Inflammatory macrophage (primary cell): Measurements from ENCODE around the gene PPM1B.
"Not testable (repeated sequence)": the region's sequence is repeated elsewhere in the genome, so short reads cannot be mapped to it uniquely, and the experiment has no call there.

ENCODE experiments used
- DNase-seq, 2 donors: peaks; one replicate each; pipeline ENCODE4 v3.0.0-alpha.2; 2020 to 2022

The PPM1B gene

DNA sequence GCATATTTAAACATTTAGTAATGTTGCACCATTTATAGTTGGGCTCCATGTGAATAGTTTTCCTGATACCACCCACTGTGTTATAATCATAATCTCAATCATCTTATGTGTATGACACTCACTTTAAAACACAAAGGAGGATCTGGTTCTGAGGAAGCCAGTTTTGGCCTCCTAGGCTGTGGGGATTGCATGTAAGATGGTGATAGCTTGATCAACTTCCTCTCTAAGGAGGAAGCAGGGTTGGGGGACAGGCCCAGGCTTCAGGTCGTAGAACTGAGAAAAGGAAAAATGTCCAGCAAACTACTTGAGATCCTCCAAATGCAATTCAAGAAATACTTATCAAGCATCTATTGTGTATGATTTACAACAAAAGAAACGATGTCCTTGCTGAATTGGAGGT is 4.9 kb upstream of the PPM1B start:
- peak; percentile 53 to 64 for DNase-seq

DNA sequence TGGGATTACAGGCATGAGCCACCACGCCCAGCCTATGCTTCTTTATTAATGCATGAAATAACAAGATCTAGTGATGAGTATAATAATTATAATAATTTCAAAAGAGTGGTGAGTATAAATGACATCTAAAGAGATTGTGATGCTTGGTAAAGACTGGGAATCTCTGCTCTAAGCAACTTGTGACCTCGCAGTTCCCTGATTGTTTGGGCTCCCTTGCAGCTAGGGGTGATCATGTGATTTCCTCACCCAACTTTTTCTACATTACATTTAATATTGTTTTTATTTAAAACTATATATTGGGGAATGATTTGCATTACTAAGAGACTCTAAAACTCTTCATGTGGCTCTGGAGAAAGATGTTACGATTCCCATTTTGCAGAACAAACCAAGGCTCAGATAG is 4.1 kb upstream of the PPM1B start:
- DNase-seq = no peak

DNA sequence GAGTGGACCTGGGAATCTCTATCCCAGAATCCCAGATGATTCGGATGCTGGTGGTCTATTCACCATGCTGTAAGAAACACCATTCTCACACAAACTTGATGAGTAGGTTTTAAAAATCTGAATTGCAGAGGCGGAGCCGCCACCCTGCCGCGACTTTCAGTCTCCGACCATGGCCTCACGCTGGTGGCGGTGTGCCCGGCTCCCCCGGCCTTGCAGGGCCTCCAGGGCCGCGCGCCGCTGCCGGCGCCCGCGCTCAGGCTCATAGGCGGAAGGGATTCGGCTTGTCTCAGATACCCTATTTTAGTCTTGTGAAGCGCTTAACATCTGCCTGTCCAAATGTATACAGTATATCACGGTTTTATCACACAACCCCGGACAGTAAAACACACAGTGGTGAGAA is 2.6 kb upstream of the PPM1B start:
- no peak for DNase-seq

DNA sequence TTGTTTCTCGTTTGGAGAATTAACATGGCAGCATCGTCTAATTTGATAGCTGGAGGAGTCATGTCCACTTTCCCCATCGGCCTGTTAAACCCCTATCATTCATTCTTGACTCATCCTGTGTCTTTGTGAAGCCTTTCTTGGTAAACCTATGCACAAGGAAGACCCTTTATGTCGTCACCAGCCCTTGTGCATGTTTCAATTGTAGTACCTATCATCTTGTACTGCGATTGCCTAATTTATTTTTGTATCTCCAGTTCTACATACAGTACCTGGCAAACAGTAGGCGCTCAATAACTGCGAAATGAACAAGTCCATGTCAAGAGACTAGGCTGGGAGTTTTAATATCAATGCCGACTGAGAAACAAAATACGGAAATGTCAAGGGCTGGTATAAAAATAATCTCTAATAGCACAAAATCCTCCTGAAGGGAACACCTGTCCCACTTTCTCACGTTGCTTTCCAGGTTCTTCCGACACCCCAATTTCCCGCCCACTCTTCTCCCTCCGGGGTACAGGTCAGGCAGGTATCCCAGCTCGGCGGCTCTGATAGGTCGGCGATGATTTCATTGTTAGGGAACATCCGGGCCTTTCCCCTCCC is 1.3 kb upstream of the PPM1B start:
- no peak for DNase-seq

DNA sequence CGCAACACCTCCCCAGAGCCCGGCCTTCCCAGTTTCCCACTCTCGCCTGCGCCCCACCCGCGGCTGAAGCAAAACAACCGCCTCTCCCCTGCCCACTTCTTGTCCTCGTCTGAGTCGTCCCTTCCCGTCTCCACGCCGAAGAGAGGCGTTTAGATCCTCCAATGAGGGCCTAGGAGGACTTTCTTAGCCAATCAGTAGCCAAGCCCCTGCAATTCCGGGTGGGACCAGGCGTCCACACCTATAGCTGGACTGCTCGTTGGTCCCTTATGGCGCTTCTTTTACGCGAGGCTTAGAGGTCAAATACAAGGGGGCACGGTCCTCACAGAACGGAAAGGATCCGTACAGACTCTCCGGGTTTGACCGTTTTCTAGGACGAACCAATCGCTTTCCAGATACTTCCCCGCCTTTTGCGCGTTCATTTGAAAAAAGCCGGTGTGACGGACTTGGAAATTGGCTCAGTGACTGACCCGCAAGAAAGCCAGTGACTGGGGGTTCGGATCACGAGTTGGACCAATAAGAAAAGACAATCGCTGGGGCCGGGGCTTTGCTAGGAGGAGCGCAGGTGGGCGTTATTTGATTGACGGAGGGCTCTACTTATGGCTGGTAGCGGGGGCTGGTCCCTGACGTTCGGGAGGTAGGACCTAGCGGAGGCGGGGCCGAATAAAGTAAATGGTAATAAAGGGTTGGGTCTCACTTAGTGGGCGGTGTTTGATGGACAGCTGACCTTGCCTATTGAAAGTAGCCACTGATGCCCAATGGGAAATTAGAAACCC is 581 bp upstream of the PPM1B start:
- DNase-seq = peak; percentile 100

DNA sequence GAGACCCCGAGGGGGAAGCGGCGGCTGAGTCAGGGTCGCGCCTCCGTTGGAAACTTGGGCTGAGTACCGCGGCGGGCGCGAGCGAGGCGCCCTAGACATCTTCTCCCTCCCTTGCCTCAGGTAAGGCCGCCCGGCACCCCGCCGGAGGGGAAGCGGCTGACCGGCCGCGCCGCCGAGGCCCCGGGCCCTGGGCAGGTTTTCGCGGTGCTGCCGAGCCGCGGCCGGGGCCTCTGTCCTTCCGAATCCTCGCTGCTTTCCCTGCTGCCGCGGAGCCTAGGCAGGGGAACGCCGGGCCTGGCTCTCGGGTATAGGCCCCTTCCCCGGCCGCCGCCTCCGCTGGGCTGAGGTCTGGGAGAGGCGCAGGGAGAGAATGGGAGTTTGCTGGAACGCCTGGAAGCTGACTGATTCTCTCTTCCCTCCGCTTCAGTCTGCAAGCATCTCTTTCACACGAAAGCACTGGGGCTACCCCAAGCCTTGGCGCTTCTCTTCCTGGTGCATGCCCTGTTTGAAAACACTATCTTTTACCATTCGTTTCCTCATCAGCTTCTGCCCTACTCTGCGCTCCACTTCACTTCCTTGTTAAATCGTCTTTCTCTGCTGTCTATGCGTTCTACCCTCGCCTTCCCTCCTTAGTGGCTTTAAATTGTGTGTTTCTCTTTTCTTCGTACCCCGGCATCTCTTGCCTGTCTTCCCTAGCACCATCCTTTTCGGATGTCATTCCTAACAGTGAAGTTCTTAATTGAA is 652 bp downstream of the PPM1B start:
- peak; percentile 65 to 69 for DNase-seq

DNA sequence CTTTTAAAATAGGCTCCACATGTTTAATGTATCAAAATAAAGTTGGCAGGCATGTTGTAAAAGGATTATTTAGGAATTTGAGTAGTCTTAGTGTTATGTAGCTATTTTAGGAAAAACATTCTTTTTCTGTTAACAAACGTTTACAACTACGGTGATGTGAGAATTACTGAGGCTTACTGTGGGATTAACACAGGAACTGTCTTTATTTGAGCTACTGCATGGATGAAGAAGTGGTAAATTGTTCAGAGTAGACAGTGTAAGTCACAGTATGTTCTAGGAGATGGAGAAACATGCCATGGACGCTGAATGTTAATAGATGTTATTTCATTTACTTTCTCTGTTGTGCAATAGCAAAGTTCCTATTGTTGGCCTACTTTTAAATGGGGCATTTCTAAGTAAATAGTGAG is 1.6 kb downstream of the PPM1B start:
- peak; percentile 20 to 63 for DNase-seq

DNA sequence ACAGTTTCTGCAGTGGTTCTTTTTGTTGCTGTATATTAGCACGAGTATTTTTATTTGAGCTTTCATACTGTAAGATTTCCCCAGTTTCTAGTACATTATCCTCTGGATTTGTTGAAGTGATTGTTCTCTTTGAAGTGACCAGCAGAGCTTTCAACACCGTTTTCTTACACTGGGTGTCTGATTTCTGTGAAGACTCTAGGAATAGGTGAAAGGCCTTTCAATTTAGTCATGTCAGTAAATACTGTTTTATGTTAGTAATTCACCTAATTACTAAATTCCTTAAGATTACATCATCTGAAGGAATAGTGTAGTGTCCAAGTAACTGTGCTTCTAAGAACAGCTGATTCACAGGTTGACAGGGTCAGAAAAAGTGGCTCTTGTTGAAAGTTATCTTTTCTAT is 2.3 kb downstream of the PPM1B start:
- no peak for DNase-seq

DNA sequence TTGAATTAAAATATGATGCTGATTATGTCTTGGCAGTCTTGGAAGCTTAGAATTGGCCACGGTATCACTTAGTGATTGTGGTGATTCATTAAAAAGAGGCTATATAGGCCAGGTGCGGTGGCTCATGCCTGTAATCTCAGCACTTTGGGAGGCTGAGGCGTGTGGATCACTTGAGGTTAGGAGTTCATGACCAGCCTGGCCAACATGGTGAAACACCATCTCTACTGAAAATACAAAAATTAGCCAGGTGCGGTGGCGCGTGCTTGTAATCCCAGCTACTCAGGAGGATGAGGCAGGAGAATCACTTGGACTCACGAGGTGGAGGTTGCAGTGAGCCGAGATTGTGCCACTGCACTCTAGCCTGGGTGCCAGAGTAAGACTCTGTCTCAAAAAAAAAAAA is 2.8 kb downstream of the PPM1B start:
- DNase-seq = not testable (repeated sequence)

DNA sequence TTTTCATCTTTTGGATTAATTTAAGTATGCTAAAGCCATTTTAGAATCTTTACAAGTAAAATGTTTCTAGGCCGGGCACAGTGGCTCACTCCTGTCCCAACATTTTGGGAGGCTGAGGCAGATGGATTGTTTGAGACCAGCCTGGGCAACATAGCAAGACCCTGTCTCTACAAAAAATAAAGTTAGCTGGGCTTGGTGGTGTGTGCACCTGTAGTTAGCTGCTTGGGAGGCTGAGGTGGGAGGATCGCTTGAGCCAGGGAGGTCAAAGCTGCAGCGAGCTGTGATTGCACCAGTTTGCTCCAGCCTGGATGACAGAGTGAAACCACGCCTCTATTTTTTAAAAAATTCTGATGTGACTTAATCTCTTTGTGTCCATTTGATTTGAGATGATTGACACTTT is 3.9 kb downstream of the PPM1B start:
- no peak for DNase-seq

DNA sequence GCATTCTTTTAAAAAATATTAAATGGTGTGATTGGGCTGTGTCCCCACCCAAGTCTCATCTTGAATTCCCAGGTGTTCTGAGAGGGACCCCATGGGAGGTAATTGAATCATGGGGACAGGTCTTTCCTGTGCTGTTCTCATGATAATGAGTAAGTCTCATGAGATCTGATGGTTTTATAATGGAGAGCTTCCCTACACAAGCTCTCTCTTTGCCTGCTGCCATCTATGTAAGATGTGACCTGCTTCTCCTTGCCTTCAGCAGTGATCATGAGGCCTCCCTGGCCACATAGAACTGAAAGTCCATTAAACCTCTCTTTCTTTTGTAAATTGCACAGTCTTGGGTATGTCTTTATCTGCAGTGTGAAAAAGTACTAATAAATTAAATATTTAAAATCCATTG is 10.3 kb downstream of the PPM1B start:
- peak in 1 of 2 donors; percentile 16 for DNase-seq

DNA sequence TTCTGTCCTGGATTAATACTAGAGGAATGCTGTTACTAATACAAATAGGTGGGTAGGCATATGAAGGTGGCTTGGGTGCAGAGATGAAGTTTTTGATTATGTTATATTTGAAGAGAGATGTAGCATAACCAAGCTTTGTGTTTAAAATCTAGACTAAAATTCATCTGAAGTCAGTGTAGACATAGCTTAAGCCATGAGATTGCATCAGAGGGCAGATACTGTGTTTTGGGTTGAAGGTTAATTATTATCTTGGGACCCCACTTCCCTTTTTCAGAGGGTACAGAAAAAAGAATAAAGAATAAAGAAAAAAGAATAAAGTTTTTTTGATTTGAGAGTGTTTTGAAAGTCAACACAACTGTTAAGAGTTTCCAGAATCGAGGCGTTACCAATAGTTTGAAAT is 13.0 kb downstream of the PPM1B start:
- DNase-seq = peak in 1 of 2 donors; percentile 0

DNA sequence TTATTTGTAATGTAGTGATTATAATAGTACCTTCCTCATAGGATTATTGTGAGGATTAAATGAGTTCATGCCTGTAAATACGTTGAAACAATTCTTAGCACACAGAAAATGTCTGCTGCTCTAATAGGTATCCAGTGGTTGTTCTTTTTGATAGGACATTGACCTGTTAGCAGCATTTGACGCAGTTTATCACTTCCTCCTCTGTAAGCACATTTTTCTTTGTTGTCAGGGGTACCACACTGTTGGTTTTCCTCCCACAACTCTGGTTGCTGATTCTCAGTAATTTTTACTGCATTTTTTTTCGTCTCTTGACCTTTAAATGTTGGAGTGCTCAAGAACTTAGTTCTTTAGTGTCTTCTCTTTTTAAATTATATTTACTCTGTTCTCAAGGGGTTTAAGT is 15.4 kb downstream of the PPM1B start:
- DNase-seq = peak; percentile 4 to 13

DNA sequence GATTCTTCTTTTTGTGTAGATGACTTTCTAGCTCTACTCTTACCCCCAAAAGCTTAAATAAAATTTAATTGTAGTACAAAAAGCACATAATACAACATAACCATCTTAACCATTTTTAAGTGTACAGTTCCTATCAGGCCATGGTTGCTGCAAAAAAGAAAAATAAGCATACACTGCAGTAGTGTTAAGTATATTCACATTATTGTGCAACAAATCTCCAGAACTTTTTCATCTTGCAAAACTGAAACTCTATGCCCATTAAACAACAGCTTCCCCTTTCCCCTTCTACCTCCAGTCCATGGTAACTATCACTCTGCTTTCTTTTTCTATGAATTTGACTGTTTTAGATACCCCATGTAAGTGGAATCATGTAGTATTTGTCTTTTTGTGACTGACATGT is 18.1 kb downstream of the PPM1B start:
- peak; percentile 39 to 73 for DNase-seq

DNA sequence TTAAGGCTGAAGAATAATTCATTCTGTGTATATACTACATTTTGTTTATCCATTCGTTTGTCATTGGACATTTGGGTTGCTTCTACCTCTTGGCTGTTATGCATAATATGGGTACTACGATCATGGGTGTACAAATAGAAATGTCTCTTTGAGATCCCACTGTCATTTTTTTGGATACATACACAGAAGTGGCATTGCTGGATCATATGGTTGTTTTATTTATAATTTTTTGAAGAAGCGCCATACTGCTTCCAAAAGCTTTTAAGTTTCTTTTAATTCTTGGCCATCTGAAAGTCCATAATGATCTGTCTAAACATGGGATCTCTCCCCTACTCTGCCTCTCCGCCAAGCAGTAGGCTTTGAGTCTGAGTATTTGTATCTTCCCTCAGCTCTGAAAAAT is 18.6 kb downstream of the PPM1B start:
- no peak for DNase-seq

DNA sequence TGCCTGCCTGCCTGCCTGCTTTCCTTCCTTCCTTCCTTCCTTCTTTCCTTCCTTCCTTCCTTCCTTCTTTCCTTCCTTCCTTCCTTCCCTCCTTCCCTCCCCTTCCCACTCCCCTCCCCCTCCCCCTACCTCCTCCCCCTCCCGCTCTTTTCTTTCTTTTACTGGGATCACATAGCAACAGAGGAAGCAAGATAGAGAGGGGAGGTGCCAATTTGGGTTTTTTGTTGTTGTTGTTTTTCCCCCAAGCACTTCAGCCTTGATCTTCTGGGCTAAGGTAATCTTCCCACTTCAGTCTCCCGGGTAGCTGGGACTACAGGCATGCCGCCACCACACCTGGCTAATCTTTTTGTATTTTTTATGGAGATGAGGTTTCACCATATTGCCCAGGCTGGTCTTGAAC is 20.0 kb downstream of the PPM1B start:
- DNase-seq = no peak

DNA sequence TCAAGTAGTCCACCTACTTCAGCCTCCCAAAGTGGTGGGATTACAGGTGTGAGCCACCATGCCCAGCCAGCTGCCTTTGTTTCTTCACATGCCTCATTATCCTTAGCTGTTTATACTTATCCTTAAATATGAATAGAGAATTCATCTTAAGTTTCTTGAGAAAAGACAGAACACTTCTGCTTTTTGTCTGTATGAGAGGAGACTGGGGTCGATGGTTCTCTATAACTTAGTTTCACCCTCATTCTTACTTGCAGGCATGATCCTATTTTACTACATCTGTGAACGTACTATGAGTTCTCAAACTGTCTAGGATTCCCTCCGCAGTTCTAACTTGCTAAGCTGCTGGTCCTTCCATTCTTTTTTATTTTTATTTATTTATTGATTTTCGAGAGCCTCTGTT is 20.4 kb downstream of the PPM1B start:
- DNase-seq = no peak

DNA sequence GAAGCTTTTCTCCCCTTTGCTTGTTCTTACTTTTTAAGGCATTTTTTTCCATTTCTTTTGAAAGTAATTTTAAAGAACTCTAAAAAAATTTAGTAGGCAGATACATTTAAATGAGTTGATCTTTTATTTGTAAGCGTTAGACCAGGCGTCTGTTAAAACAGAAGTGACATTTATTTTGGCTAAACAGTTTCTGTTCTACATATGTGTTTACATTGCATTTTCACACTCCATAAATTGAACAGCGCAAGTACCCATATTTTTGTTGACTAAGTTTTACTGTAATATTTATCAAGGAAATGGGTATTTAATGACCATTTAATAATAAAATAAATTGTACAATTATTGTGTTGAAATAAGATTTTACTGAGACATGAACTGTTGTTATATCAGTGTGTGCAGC is 21.9 kb downstream of the PPM1B start:
- DNase-seq = no peak

DNA sequence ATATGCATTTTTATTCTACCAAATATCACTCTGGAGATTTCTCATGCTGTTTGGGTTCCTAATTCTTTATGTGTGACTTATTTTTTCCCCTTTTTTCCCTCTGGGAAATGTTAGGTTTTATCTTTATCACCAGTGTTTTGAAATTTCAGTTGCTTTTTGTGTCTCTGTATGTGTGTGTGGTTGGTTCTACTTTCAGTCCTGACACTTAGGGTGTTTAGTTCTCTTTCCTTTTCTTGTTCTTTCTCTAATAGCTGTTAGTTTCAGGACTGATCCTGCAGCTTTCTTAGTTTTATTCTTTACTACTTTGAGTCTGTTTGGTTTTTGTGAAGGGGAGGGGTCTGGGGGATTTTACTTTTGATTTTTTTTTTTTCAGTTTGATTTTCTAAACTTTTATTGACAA is 23.1 kb downstream of the PPM1B start:
- peak in 1 of 2 donors; percentile 1 for DNase-seq

DNA sequence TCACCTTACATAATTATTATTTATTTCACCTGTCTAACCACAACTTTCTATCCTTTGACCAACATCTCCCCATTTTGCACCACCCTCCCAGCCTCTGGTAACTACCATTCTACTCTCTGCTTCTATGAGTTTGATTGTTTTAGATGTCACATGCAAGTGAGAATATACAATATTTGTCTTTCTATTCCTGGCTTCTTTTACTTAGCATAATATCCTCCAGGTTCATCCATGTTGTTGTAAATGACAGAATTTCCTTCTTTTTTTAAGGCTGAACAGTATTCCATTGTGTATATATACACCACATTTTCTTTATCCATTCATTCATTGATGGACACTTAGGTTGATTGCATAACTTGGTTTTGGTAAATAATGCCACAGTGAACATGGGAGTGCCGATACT is 24.0 kb downstream of the PPM1B start:
- no peak for DNase-seq

DNA sequence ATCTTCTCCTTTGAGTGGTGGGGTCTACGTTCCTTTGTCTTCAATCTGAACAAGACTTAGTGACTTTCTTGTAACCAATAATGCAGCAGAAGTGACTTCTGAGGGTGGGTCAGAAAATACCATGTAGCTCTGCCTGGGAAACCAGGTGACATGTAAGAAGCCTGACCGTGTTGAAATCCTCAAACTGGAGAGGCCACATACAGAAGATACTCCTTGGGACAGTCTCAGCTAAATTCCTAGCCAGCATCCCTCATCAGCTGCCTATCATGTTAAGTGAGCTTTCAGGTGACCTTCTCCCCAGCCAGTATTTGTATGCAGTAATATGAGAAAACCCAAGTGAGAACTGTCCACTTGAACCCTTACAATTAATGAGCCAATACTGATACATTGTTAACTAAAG is 27.0 kb downstream of the PPM1B start:
- no peak for DNase-seq

DNA sequence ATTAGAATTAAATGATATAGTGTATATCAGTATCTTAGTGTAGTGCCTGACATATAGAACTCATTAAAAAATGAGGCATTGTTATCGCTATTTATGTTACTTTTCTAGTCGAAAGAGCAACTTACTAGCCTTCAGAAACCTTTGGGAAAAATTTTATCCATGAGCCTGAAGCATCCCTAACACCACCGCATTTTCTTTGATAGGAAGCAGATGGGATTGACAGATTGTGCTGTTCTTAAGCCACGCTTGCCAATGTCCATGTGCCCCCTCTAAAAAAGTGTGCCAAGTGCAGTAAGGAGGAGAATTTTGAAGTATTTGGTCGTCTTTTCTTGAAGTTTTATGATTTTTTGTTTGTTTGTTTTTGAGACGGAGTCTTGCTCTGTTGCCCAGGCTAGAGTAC is 29.1 kb downstream of the PPM1B start:
- no peak for DNase-seq

DNA sequence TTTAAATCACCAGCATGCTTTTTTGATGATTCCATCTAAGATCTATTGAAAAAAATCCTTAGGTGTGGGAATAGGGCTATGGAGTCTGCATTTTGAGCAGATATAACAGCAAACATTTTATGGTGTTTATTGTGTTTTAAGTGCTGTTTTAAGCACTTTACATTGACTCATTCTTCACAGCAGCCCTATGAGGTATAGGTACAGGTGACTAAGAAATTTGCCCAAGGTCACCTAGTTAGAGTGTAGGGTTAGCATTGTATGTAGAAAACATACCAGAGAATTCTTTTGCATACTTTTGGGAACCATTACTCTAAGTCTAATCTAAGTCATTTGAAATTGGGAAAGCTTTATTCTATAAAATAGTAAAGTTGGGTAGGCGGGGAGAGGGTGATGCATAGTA is 31.3 kb downstream of the PPM1B start:
- no peak for DNase-seq

DNA sequence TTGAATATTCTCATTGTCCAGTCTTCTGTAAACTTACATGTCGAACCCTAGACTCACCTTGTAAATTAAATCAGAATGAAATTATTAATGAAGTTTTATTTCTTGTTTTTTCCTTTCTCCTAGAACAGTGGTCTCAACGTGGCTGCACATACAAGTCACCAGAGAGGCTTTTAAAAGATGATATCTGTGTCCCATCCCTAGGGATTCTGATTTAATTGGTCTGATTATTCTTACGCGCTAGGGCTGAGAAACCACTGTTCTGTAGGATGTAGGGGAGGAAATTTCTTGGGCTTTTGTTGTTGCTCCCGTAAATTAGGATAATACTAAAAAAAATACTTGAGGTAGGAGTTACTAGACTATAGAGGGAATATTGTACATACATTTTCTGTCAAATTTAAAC is 32.1 kb downstream of the PPM1B start:
- no peak for DNase-seq
